Suprapubic skin (tissue), 2 donors: ENCODE measurements around the gene ETV3L.

Experiments
- EP300 ChIP-seq: sonication (generic); formaldehyde crosslinking; IDR thresholded peaks from one replicate; pipeline ENCODE4 v1.6.1; 2017; ENCODE audit warnings: antibody characterized with exemption
- POLR2A ChIP-seq, 2 donors: fragments of 450-650 bp; IDR thresholded peaks; one replicate each; pipeline ENCODE4 v1.6.1; 2017; ENCODE audit warnings: antibody characterized with exemption in 2 of 2, mild to moderate bottlenecking in 2 of 2, moderate library complexity in 2 of 2

- TF ChIP-seq POLR2A (IDR thresholded peaks at IDR 0.05) (no peak), EP300 (no peak)
Observed at GRCh38 chr1:157115429-157115838, 15.8 kb upstream of the ETV3L start.
